8988T (cell line): ENCODE results near the gene MCM9.

Experiments used
- DNase-seq: peaks from one replicate; pipeline ENCODE4 v3.0.0; 2011

The MCM9 gene

GRCh38 chr6:118934461-118935330 lies at the start of gene MCM9:
Gene MCM9, minus strand, starts transcription at chr6:118935159. Its CDS starts 3,436 bp downstream, at chr6:118931723.
- peak; percentile 70 for DNase-seq

GRCh38 chr6:118984342-118984741 lies 49.4 kb upstream of the MCM9 start:
- DNase-seq, result no peak

DNA sequence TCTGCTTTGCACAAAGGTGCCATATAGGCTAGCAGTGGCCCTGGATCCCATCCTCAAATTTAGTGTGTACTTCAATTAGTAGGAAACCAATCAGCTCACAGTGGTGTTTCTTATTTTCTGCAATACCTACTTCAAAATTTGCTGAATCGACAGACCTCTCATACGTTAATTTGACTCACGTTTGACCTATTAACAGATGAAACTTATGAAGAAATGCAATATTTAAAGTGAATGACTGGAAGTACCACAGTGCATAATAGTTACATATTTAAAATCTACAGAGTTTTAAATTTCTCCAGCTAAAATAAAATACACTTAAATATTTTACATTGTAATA lies 47.6 kb upstream of the MCM9 start:
- DNase-seq, result no peak

GRCh38 chr6:118981884-118982574 lies 47.1 kb upstream of the MCM9 start:
- DNase-seq, result no peak

GRCh38 chr6:118980063-118980462 lies 45.1 kb upstream of the MCM9 start:
- DNase-seq, result no peak

- no peak for DNase-seq
These were observed 39.8 kb upstream of the MCM9 start for GRCh38 chr6:118974790-118975189.

- DNase-seq, result no peak
These were observed 36.7 kb upstream of the MCM9 start for GRCh38 chr6:118971682-118972081.

- no peak for DNase-seq
These were observed 35.9 kb upstream of the MCM9 start for GRCh38 chr6:118970866-118971265.

DNA sequence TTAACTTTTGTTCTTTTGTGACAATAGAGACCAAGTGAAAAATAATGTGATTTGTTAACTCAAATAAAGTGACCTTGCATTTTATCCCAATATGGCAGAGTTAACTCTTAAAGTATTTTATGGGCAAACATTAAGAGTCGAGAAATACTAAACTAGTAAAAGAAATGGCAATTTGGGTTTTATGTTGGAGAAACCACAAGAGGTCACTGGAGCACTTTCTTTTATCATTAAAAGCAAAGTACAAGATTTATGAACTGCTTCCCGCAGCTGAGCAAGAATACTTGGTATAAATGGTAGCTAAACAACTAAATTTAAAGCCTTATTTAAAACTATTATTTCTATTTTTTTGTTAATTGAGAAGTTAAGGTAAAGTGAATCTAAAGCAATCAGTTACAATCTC lies 33.5 kb upstream of the MCM9 start:
- no peak for DNase-seq

GRCh38 chr6:118967239-118967638 lies 32.3 kb upstream of the MCM9 start:
- DNase-seq, result no peak

DNA sequence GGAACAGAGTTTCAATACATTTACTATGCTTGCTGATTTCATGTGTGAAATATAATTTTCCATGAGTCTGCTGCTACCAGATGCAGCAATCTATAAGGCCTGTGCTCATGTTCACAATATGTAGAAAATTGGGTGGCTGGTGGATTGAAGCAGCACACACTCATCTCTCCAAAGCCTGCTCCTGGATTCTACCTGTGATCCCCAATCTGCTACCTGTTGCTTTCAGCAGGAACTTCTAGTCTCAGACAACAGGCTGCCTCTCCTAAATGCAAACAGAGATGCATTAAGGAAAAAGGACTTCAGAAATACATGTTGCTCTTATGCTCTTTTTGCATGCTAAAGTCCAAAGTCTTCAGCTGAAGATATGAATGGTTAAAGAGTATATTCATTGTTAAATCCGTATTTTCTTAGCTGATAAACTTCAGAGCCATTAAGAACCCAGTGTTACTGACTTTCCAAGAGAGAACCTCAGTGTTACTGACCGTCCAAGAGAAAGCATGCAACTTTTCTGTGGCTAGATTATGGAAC lies 30.9 kb upstream of the MCM9 start:
- DNase-seq, result no peak

- no peak for DNase-seq
These were observed 30.4 kb upstream of the MCM9 start for GRCh38 chr6:118965371-118965770.

DNA sequence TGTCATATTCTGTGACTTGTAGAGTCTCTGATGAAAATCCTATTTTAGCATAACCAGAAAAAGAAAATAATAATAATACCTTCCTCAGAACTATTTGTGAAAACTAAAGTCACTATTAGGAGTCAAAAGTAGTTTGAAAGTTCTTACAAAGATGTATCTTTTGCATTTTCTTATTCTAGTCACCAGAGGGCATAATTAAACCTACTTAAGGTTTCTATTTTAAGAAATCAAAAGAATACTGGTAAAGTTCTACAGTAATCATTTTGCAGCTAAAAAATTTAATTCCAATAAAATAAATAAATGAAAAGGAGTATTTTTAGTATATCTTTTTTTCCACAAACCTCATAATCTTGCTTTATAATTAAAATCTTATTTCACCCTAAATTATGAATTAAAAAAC lies 28.0 kb upstream of the MCM9 start:
- no peak for DNase-seq

GRCh38 chr6:118959903-118960302 lies 24.9 kb upstream of the MCM9 start:
- no peak for DNase-seq

DNA sequence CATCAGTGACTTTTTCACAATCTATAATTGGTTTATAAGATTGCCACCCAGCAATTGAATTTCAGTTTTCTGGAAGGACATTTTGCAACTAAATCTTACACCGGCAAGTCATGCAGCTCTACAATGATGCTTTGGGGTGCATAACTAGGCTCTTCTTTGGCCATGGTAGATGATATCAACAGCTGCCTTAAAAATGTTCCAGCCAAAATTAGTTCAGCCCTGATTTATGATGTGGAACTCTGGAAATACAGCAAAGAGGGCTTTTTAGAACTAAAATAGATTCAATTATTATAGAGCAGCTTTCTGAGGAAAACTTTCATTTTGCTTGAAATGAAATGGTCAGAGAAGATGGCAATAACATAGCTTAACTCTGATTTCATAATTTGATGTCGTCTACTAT lies 18.4 kb upstream of the MCM9 start:
- no peak for DNase-seq

- no peak for DNase-seq
These were observed 17.7 kb upstream of the MCM9 start for GRCh38 chr6:118952683-118953082.

DNA sequence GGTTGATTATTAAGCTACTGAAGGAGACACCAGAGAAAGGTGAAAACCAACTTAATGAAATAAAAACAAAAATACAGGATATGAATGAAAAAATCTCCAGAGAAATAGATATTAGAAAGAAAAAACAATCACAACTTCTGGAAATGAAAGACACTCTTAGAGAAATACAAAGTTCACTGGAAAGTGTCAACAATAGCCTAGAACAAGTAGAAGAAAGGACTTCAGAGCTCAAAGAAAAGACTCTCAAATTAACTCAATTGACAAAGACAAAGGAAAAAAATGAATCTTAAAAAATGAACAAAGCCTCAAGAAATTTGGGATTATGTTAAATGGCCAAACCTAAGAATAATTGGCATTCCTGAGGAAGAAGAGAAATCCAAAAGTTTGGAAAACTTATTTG lies 10.3 kb upstream of the MCM9 start:
- DNase-seq, result no peak

DNA sequence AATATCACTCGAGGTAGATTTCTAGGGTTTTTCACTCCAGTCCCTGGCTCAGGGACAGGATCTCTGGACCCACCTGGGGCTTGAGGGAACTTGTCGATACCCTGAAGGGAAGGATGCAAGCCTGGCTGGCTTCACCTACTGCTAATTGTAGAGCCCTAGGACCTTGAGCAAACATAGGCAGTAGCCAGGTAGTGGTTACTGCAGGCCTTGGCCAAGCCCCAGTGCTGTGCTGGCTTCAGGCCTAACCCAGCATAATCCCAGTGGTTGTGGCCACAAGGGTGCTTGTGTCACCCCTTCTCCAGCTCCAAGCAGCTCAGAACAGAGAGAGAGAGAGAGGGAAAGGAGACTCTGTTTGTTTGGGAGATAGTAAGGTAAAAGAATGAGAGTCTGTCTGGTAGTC lies 5.8 kb upstream of the MCM9 start:
- no peak for DNase-seq

- DNase-seq, result no peak
These were observed 4.7 kb upstream of the MCM9 start for GRCh38 chr6:118939683-118940082.

DNA sequence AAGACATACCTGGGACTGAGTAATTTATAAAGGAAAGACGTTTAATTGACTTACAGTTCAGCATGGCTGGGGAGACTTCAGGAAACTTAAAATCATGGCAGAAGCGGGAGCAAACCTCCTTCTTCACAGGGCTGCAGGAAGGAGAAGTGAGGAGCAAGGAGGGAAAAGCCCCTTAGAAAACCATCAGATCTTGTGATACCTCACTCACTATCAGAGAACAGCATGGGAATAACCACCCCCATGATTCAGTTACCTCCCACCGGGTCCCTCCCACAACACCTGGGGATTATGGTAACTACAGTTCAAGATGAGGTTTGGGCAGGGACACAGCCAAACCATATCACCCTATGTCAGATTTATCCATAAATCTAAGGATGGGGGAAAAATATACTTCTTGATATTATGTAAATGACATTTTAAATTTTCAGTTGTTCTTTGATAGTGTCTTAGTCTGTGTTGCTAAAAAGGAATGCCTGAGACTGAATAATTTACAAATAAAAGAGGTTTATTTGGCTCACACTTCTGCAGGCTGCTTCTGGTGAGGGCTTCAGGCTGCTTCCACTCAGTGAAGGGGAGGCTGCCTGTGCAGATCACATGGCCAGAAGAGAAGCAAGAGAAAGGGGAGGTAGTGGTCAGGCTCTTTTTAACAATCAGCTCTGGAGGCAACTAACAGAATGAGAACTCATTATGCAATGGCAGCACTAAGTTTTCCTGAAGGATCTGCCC lies 1.2 kb upstream of the MCM9 start:
- no peak for DNase-seq

DNA sequence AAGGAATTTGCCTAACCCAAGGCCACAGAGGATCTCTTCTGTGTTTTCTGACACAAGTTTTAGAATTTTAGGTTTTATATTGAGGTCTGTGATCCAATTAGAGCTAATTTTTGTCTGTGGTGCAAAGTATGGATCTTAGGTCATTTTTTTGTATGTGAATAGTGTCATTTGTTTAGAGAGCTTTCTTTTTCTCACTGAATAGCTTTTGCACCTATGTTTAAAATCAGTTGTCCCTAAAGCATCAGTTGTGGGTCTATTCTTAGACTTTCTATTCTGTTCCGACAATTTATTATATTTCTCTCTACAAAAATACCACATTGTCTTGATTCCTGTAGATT lies 341 bp upstream of the MCM9 start:
- no peak for DNase-seq

- DNase-seq, result no peak
These were observed 1.0 kb downstream of the MCM9 start for GRCh38 chr6:118933855-118934460.

GRCh38 chr6:118932421-118932820 lies 2.5 kb downstream of the MCM9 start:
- no peak for DNase-seq
